Ishikawa (cell line): ENCODE measurements around the gene SIGLEC1.

Experiments used
- CEBPB ChIP-seq: IDR thresholded peaks from 2 replicates; pipeline ENCODE4 v1.6.1; 2012
- CREB1 ChIP-seq: IDR thresholded peaks from 2 replicates; pipeline ENCODE4 v1.6.1; 2012; ENCODE audit warnings: low read depth
- EGR1 ChIP-seq: IDR thresholded peaks from 2 replicates; pipeline ENCODE4 v1.6.1; 2012
- EP300 ChIP-seq: IDR thresholded peaks from 2 replicates; pipeline ENCODE4 v1.6.1; 2012; ENCODE audit warnings: borderline replicate concordance
- RAD21 ChIP-seq: IDR thresholded peaks from 2 replicates; pipeline ENCODE4 v1.6.1; 2012; ENCODE audit warnings: low read depth
- TAF1 ChIP-seq: IDR thresholded peaks from 2 replicates; pipeline ENCODE4 v1.6.1; 2012; ENCODE audit warnings: low read depth, mild to moderate bottlenecking
- TF ChIP-seq, protein P1 (sequence below): IDR thresholded peaks from 2 replicates; pipeline ENCODE4 v1.6.1; 2012; ENCODE audit warnings: low read depth, mild to moderate bottlenecking
- TF ChIP-seq, protein P2 (sequence below): IDR thresholded peaks from 2 replicates; pipeline ENCODE4 v1.6.1; 2012

DNA sequence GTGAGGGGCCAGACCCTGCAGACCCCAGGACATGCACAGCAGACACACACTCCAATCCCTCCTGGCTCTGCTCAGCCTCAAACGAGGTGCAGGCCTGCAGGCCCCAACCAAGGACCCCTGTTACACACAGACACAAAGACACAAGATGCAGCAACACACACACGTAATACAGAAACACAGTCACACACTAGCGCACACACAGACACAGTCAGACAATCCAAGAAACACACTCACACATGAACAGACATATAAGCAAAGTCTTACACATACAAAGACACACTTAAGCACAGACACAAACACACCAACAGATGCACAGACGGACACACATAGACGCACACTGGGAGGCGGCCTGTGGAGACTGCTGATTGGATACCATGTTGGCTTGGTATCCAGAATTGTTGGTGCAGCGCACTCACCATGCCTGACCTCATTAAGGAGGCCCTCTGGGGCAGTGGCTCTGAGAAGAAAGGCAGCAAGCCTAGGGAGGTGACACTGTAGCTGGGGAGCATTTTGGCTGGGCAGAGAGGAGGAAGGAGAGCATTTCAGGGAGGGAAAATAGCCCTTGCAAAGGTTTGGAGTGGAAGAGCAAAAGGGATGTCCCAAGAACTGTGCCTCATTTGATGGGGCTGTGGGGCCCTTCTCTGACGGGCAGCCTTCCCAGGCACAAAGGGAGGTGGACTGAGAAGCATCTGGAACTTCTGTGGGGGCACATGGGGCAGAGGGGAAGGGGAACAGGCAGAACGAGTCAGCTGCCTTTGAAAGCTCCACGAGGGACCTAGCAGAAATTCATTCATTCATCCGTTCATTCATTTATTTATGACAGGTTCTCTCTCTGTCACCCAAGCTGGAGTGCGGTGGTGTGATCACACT, 18.6 kb upstream of the SIGLEC1 start:
- no peak for TF ChIP-seq CEBPB
- TF ChIP-seq CREB1 = no peak
- TF ChIP-seq RAD21 = no peak
- TF ChIP-seq, protein P1, sequence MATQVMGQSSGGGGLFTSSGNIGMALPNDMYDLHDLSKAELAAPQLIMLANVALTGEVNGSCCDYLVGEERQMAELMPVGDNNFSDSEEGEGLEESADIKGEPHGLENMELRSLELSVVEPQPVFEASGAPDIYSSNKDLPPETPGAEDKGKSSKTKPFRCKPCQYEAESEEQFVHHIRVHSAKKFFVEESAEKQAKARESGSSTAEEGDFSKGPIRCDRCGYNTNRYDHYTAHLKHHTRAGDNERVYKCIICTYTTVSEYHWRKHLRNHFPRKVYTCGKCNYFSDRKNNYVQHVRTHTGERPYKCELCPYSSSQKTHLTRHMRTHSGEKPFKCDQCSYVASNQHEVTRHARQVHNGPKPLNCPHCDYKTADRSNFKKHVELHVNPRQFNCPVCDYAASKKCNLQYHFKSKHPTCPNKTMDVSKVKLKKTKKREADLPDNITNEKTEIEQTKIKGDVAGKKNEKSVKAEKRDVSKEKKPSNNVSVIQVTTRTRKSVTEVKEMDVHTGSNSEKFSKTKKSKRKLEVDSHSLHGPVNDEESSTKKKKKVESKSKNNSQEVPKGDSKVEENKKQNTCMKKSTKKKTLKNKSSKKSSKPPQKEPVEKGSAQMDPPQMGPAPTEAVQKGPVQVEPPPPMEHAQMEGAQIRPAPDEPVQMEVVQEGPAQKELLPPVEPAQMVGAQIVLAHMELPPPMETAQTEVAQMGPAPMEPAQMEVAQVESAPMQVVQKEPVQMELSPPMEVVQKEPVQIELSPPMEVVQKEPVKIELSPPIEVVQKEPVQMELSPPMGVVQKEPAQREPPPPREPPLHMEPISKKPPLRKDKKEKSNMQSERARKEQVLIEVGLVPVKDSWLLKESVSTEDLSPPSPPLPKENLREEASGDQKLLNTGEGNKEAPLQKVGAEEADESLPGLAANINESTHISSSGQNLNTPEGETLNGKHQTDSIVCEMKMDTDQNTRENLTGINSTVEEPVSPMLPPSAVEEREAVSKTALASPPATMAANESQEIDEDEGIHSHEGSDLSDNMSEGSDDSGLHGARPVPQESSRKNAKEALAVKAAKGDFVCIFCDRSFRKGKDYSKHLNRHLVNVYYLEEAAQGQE = no peak
- no peak for TF ChIP-seq EP300
- TF ChIP-seq TAF1 = no peak
- TF ChIP-seq EGR1 = no peak
- TF ChIP-seq, protein P2, sequence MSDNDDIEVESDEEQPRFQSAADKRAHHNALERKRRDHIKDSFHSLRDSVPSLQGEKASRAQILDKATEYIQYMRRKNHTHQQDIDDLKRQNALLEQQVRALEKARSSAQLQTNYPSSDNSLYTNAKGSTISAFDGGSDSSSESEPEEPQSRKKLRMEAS = no peak
